Naive thymus-derived CD8-positive, alpha-beta T cell (primary cell): ENCODE data around the gene PAX5. TPM values are rescaled to one million over a fixed set of nuclear protein-coding genes. Genes with fewer than 3 reads are reported as not detected.
"Not testable (repeated sequence)": the region's sequence is repeated elsewhere in the genome, so short reads cannot be mapped to it uniquely, and the experiment has no call there.

Experiments used
- ATAC-seq, 2 donors: fragments of 150-1000 bp; cut with Tn5 transposase in 1 of 2; sonication (Bioruptor Pico), chemical (Tn5 transposase) in 1 of 2; 1 replicate in 1 of 2; 2 replicates in 1 of 2; pipeline ENCODE4 v1.10.0; 2021; ENCODE audit warnings: mild to moderate bottlenecking in 2 of 2, moderate library complexity in 2 of 2
- POLR2A ChIA-PET: fragments of 350-600 bp; sonication (Branson Sonifier 250); formaldehyde crosslinking; loops from one replicate; lab custom pipeline; 2021; ENCODE audit warnings: antibody characterized with exemption; lab: Charles Lee
- DNase-seq, 10 donors: peaks; one replicate each; pipeline versions ENCODE4 v3.0.0 to v3.0.0-alpha.2; 2020 to 2022
- H3K27ac Mint-ChIP-seq, 10 donors: one replicate each; pipeline ENCODE4 v1.8.0; 2020 to 2022; ENCODE audit warnings: mild to moderate bottlenecking in 10 of 10, mixed read lengths in 10 of 10, moderate library complexity in 4 of 10, inconsistent platforms in 1 of 10
- H3K27me3 Mint-ChIP-seq, 5 donors: one replicate each; pipeline ENCODE4 v1.8.0; 2021 to 2022; ENCODE audit warnings: mixed read lengths in 5 of 5
- H3K36me3 Mint-ChIP-seq, 3 donors: one replicate each; pipeline ENCODE4 v1.8.0; 2020 to 2022; ENCODE audit warnings: mixed read lengths in 3 of 3, mild to moderate bottlenecking in 2 of 3, inconsistent platforms in 1 of 3
- H3K4me1 Mint-ChIP-seq, 4 donors: one replicate each; pipeline ENCODE4 v1.8.0; 2021 to 2022; ENCODE audit warnings: mixed read lengths in 4 of 4
- H3K4me3 Mint-ChIP-seq, 10 donors: one replicate each; pipeline ENCODE4 v1.8.0; 2020 to 2022; ENCODE audit warnings: mild to moderate bottlenecking in 10 of 10, mixed read lengths in 10 of 10, moderate library complexity in 6 of 10, inconsistent platforms in 1 of 10
- H3K9me3 Mint-ChIP-seq, 9 donors: one replicate each; pipeline ENCODE4 v1.8.0; 2020 to 2022; ENCODE audit warnings: mixed read lengths in 9 of 9, mild to moderate bottlenecking in 3 of 9, inconsistent platforms in 1 of 9, moderate library complexity in 1 of 9
- polyA plus RNA-seq, 3 donors: library from polyadenylated mRNA; unstranded; fragments of 300-500 nt; fragmentation: Illumina TruSeq; gene quantifications; one replicate each; pipeline ENCODE4 v1.2.3, GENCODE V29; 2021
- total RNA-seq, 8 experiments: library from RNA in 2 of 8; stranded (reverse) in 2 of 8; gene quantifications; one replicate each; pipeline ENCODE4 v1.2.3 and lab custom pipeline; 2021 to 2026

The PAX5 gene
- total and polyA plus RNA-seq, 5 experiments from 2014 or later, result 0.12 to 8.7 (median 8.5) TPM; not detected in 2

DNA sequence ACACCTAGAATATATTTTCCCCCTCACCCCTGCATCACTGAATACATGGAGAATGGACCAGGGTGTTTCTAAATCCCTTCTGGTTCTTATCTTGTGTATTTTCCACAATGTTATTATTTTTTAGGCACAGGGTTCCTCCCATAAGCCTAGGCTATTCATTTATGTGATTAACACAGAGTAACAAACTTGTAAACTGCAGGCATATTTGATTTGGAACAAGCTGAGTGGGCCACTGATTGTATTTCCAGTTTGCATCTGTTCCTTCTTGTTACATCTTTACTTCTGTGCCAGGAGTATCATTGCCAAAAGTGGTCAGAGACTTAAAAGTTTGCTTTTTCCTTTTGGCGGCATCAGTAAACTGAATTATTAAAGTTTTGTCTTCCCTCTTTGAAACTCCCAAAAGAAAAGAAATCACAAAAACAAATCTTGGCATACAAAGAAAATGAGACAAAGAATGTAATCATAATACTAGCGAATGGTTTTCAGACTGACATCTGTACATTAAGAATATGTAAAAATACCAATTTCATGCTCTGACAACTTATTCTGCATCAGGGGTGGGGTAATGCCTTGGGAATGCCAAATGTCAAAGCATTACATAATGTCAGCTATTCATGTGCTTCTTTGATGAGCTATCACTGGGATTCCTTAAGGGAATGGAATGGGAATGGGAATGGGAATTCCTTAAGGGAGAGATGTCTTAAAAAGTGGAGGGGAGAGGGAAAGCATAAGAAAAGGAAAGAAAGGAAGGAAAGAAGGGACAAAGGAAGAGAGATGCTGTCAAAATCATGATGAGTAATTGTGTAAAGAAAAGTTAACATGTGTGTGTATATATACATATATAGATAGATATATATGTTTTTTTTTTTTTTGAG is 22.2 kb upstream of the PAX5 start:
- H3K27me3 Mint-ChIP-seq, result peaks cover 35 to 74% (median 47%) of the 10 kb centered on the region in 5 donors
- H3K27ac Mint-ChIP-seq, result no peak overlapping the region
- H3K4me3 Mint-ChIP-seq, result no peak overlapping the region
- H3K36me3 Mint-ChIP-seq, result no peaks in the 10 kb centered on the region
- H3K9me3 Mint-ChIP-seq, result no peaks in the 10 kb centered on the region
- peaks cover 0 to 12% (median 0%) of the 10 kb centered on the region in 4 donors for H3K4me1 Mint-ChIP-seq
- DNase-seq, result no peak
- ATAC-seq, result no peak
- POLR2A ChIA-PET, result no interaction called here

DNA sequence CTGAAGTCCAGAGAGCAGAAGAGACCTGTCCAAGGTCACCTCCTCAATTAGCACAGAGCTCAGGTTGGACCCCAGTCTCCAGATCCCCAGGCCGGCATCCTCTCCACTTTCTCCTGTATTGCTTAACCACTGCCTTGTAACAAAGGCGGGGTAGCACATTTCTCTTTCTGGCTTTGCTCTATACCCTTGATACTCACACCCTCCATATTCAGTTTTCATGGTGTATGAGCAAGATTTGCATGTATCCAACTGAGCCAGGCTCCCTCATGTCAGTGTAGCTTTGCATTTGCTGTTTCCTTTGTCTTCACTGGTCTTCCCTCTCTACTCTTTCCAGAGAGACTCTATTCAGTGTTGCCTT is 20.3 kb upstream of the PAX5 start:
- Mint-ChIP-seq H3K27ac (peak overlapping the region in 1 of 10 donors; percentile 1), H3K27me3 (peaks cover 35 to 86% (median 56%) of the 10 kb centered on the region in 5 donors)
- H3K36me3 Mint-ChIP-seq, DNase-seq, ATAC-seq, POLR2A ChIA-PET, H3K4me3 Mint-ChIP-seq, H3K9me3 Mint-ChIP-seq, H3K4me1 Mint-ChIP-seq: not testable (repeated sequence)

DNA sequence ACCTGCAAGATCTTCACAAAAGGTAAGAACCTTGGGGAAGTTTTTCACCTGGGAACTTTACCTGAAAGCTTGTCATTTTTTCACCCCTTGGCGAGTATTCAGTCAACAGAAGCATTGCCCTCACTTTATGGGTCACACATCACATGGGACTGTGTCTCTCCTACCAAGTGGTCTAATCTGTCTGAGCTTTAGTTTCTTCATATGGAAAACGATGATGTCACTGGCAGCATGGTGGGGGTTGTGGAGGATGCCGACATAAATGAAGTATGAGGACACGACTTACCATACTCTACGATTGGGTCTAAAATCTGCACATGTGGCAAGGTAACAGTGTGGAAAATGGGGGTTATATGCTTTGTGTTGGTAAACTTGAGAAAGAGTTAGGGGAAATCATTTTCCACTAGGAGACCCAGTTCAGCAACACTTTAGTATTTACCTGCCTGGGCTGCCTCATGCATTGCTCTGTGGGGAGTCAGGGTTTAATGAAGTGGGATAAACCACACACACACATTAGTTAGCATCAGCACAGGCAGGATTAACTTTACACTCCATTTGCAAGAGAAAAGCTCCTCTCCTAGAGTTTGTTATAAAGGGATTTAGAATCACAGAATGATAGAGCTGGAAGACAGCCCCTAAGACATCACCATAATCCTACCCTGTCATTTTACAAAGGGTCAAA is 19.8 kb upstream of the PAX5 start:
- Mint-ChIP-seq H3K27ac (no peak overlapping the region), H3K4me1 (peaks cover 0 to 8% (median 0%) of the 10 kb centered on the region in 4 donors), H3K27me3 (peaks cover 36 to 81% (median 53%) of the 10 kb centered on the region in 5 donors), H3K36me3 (no peaks in the 10 kb centered on the region), H3K4me3 (peak overlapping the region in 1 of 10 donors; percentile 45), H3K9me3 (no peaks in the 10 kb centered on the region)
- POLR2A ChIA-PET, result no interaction called here
- DNase-seq (no peak), ATAC-seq (no peak)

DNA sequence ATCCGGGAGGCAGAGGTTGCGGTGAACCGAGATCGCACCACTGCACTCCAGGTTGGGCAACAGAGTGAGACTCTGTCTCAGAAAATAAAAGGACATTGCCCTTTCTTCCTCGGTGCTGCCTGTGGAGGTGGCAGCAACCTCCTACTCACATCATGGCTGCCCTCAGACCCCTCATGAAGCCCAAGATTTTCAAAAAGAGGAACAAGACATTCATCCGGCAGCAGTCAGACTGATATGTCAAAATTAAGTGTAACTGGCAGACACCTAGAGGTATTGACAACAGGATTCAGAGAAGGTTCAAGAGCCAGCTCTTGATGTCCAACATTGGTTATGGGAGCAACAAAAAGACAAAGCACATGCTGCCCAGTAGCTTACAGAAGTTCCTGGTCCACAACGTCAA is 12.6 kb upstream of the PAX5 start:
- no peaks in the 10 kb centered on the region for H3K36me3 Mint-ChIP-seq
- ATAC-seq (no peak), DNase-seq (no peak)
- POLR2A ChIA-PET, result no interaction called here
- no peak overlapping the region for H3K4me3 Mint-ChIP-seq
- peaks cover 27 to 65% (median 34%) of the 10 kb centered on the region in 5 donors for H3K27me3 Mint-ChIP-seq
- no peaks in the 10 kb centered on the region for H3K9me3 Mint-ChIP-seq
- H3K4me1 Mint-ChIP-seq, result peaks cover 0 to 7% (median 0%) of the 10 kb centered on the region in 4 donors
- no peak overlapping the region for H3K27ac Mint-ChIP-seq

DNA sequence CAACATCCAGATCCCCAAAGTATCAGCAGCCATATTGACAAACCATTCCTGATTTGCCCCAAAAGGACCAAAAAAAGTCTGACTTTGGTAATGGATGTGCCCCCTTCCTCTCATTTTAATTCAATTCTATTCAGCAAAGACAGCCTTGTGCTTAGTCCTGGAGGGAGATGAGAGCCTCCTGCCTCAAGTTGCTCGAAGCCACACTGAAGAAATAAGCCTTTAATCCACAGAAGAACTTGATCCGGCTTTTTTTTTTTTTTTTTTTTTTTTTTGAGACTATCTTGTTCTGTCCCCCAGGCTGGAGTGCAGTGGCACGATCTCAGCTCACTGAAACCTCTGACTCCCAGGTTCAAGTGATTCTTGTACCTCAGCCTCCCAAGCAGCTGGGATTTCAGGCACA is 8.4 kb upstream of the PAX5 start:
- H3K9me3 Mint-ChIP-seq, result peaks cover 0 to 11% (median 0%) of the 10 kb centered on the region in 9 donors
- H3K27me3 Mint-ChIP-seq, result peaks cover 33 to 85% (median 50%) of the 10 kb centered on the region in 5 donors
- H3K27ac Mint-ChIP-seq, result no peak overlapping the region
- peaks cover 0 to 9% (median 0%) of the 10 kb centered on the region in 3 donors for H3K36me3 Mint-ChIP-seq
- no peak for DNase-seq
- ATAC-seq, result no peak
- no peak overlapping the region for H3K4me3 Mint-ChIP-seq
- peaks cover 2 to 32% (median 5%) of the 10 kb centered on the region in 4 donors for H3K4me1 Mint-ChIP-seq
- POLR2A ChIA-PET, result no interaction called here

DNA sequence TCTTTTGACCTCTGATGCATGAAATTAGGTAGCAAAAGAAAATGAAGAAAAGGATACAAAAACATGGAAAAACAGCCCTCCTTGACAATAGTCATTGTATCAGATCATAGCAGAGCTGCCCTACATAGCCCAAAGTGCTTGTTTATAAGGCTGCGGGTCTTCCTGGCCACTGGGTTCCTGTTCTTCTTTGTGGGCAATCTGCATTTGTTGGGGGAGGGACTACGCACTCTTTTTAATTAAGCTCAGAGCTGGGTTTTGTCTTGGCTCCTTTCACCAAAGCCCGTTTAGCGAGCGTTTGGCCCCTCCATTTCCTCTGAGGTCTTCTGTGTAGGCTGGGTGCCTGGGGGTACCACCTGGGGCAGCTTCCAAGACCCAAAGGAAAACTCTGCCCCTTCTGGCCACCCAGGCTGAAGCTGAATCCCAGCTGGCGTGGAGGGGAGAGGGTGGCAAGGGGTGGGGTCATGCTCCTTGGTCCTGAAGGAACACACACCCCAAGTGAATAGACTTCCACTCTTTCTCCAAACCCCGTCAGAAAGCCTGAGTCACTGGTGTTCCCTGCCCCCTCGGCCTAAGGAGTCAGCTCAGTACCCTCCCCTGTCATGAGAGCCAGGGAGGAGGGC is 6.5 kb upstream of the PAX5 start:
- H3K27me3 Mint-ChIP-seq, result peaks cover 39 to 96% (median 63%) of the 10 kb centered on the region in 5 donors
- POLR2A ChIA-PET, result no interaction called here
- H3K36me3 Mint-ChIP-seq, result peaks cover 2 to 18% (median 5%) of the 10 kb centered on the region in 3 donors
- peaks cover 16 to 40% (median 22%) of the 10 kb centered on the region in 4 donors for H3K4me1 Mint-ChIP-seq
- H3K4me3 Mint-ChIP-seq, result no peak overlapping the region
- DNase-seq, result no peak
- H3K9me3 Mint-ChIP-seq, result peaks cover 0 to 11% (median 0%) of the 10 kb centered on the region in 9 donors
- no peak for ATAC-seq
- H3K27ac Mint-ChIP-seq, result no peak overlapping the region

DNA sequence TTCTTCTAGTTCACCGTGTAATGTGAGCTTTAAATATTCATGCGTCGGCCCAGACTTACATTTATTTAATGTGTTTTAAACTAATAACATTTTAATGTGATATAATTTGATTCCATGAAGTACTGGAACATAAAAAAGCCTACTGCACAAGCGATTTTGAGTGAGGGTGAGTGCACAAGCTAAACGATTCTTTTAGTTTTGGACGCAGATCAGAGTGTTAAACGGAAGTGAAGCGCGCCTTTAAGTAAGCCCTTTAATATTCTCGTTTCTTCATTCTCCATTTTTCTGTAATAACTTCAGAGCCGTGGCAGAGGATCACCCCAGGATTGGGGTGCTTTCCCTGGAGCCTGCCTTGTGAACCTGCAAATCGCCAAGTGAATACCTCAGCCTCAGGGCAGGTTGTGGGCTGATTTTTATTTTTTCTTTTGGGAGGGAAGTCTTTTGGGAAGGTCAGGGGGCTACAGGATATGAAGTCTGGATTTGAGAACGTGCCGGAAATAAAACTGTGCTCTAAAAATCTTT is 4.9 kb upstream of the PAX5 start:
- peaks cover 2 to 18% (median 5%) of the 10 kb centered on the region in 3 donors for H3K36me3 Mint-ChIP-seq
- H3K27ac Mint-ChIP-seq, result peak overlapping the region in 1 of 10 donors; percentile 53
- POLR2A ChIA-PET, result no interaction called here
- H3K9me3 Mint-ChIP-seq, result peaks cover 0 to 11% (median 0%) of the 10 kb centered on the region in 9 donors
- ATAC-seq, result no peak
- H3K27me3 Mint-ChIP-seq, result peaks cover 32 to 96% (median 67%) of the 10 kb centered on the region in 5 donors
- no peak for DNase-seq
- peak overlapping the region in 1 of 10 donors; percentile 74 for H3K4me3 Mint-ChIP-seq
- H3K4me1 Mint-ChIP-seq, result peaks cover 18 to 53% (median 36%) of the 10 kb centered on the region in 4 donors

DNA sequence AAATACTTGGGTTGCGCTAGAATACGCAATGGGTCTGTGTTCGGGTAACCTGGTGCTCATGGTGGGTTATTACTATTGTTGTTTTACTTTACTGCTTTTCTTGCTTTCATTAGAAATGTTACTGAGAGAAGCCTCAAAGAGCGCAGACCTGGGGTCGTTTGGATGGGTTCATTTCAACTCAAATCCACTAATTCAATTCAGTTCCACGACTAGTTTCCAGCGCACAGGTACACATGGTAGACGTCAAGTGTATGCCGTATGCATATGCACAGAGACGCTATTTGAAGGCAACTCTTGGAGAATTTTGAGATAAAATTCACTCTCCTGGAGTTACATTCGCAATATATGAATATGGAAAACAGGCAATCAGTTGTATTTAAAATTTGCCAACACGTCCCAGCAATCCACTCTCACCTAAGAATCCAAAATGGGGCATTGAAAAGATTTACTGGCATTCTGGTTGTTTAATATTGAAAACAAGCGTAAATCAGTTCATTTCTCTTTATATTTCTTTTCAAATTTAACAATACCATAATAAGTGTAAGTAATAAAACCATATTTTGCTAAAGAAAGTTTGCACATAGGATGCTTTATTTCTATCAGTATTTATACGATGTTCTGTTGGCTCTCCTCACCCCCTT is 4.4 kb upstream of the PAX5 start:
- peak overlapping the region in 3 of 10 donors; percentile 26 to 64 (median 41) for H3K27ac Mint-ChIP-seq
- ATAC-seq (no peak), DNase-seq (peak in 1 of 10 donors; percentile 3)
- peaks cover 18 to 58% (median 41%) of the 10 kb centered on the region in 4 donors for H3K4me1 Mint-ChIP-seq
- peaks cover 2 to 18% (median 5%) of the 10 kb centered on the region in 3 donors for H3K36me3 Mint-ChIP-seq
- peaks cover 0 to 11% (median 0%) of the 10 kb centered on the region in 9 donors for H3K9me3 Mint-ChIP-seq
- POLR2A ChIA-PET, result interaction anchor here (0.8 to 2.5 kb wide), 3 partner anchors 10 to 82 kb away, joined by 3 to 6 read pairs (median 4); partner anchors contain the start of gene ZCCHC7
- peaks cover 32 to 96% (median 65%) of the 10 kb centered on the region in 5 donors for H3K27me3 Mint-ChIP-seq
- peak overlapping the region; percentile 55 to 97 (median 83) for H3K4me3 Mint-ChIP-seq

DNA sequence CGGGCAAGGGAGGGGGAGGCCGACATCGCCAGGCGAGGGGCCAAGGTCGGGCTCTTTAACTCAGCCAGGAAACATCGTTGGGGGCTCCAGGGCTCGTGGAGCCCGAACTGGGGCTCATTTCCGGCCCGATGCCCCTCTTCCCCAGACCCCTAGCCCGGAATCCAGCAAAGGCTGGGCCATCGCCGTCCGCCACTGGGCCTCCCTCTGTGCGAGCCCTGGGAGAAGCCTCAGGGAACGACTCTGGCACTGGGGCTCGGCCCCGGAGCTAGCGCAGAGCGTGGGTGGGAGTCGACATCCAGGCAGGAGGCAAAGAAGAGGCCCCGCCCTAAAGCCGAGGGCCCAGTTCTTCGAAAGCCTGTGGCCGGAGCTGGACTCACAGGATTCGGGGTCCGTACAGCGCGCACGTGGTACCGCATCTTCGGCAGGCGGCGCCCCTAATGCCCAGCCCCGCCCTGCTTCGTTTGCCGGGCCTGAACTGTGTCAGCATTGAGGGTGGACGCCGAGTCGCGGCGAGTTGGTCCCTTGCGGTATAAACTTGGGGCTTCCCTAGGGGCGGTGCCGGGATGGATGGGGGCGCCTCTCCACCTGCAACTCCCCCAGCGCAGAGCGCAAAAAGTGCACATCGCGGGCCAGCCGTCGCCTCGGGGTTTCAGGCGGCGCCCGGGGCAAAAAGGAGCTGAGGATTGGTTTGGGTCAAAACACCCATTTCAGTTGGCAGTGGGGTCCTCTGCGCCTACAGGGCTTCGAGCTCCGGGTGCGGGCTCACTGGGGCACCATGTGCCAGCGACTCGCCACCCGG is 3.6 kb upstream of the PAX5 start:
- POLR2A ChIA-PET, result interaction anchor here (0.7 to 2.5 kb wide), 6 partner anchors 9 to 161 kb away, joined by 3 to 6 read pairs (median 3); partner anchors contain the start of gene ZCCHC7
- peaks cover 0 to 11% (median 0%) of the 10 kb centered on the region in 9 donors for H3K9me3 Mint-ChIP-seq
- ATAC-seq, result peak; percentile 10 to 13
- peak overlapping the region; percentile 77 to 97 (median 86) for H3K4me3 Mint-ChIP-seq
- peak overlapping the region in 3 of 10 donors; percentile 49 to 79 (median 66) for H3K27ac Mint-ChIP-seq
- peaks cover 18 to 59% (median 43%) of the 10 kb centered on the region in 4 donors for H3K4me1 Mint-ChIP-seq
- peaks cover 35 to 96% (median 66%) of the 10 kb centered on the region in 5 donors for H3K27me3 Mint-ChIP-seq
- DNase-seq, result peak in 1 of 10 donors; percentile 5
- H3K36me3 Mint-ChIP-seq, result peaks cover 2 to 18% (median 5%) of the 10 kb centered on the region in 3 donors

- Mint-ChIP-seq H3K4me3 (peak overlapping the region; percentile 77 to 97 (median 86)), H3K9me3 (peaks cover 0 to 11% (median 0%) of the 10 kb centered on the region in 9 donors), H3K4me1 (peaks cover 18 to 59% (median 43%) of the 10 kb centered on the region in 4 donors), H3K27me3 (peaks cover 39 to 96% (median 67%) of the 10 kb centered on the region in 5 donors), H3K36me3 (peaks cover 2 to 18% (median 5%) of the 10 kb centered on the region in 3 donors), H3K27ac (peak overlapping the region in 4 of 10 donors; percentile 9 to 79 (median 58))
- DNase-seq, result peak in 6 of 10 donors; percentile 22 to 67 (median 44)
- peak; percentile 67 to 70 for ATAC-seq
- POLR2A ChIA-PET, result interaction anchor here (0.7 to 2.5 kb wide), 5 partner anchors 8 to 162 kb away, joined by 3 to 6 read pairs (median 3); partner anchors contain the start of gene ZCCHC7
Observed at GRCh38 chr9:37036776-37037502, 2.9 kb upstream of the PAX5 start.
